Lung (tissue), 12 donors: Measurements from ENCODE around the gene VRTN. TPM values are rescaled to one million over a fixed set of nuclear protein-coding genes. Genes with fewer than 3 reads are reported as not detected.

Source experiments
- ATAC-seq: fragments of 200-7000 bp; cut with Tn5 transposase; one replicate; pipeline ENCODE4 v1.9.1; 2020; ENCODE audit warnings: moderate number of reproducible peaks; ENCODE audit not compliant: insufficient read depth, low FRiP score
- DNase-seq, 3 donors: peaks; one replicate each; pipeline ENCODE4 v3.0.0-alpha.2; 2013 to 2017
- H3K27ac ChIP-seq, 2 donors: one replicate each; pipeline ENCODE4 v1.5.1; 2013; ENCODE audit warnings: mild to moderate bottlenecking in 2 of 2, moderate library complexity in 2 of 2, control low read depth in 1 of 2, inconsistent platforms in 1 of 2, low read depth in 1 of 2, low read length in 1 of 2
- H3K27me3 ChIP-seq, 3 donors: one replicate each; pipeline ENCODE4 v1.5.1; 2013; ENCODE audit warnings: low read length in 2 of 3; ENCODE audit not compliant: control insufficient read depth in 3 of 3, insufficient read depth in 3 of 3
- H3K36me3 ChIP-seq, 4 donors: one replicate each; pipeline ENCODE4 v1.5.1; 2013; ENCODE audit warnings: low read length in 4 of 4, mild to moderate bottlenecking in 1 of 4, moderate library complexity in 1 of 4; ENCODE audit not compliant: control insufficient read depth in 4 of 4, insufficient read depth in 4 of 4
- H3K4me1 ChIP-seq, 5 donors: one replicate each; pipeline ENCODE4 v1.5.1; 2013; ENCODE audit warnings: low read length in 5 of 5, mild to moderate bottlenecking in 2 of 5, moderate library complexity in 1 of 5; ENCODE audit not compliant: control insufficient read depth in 5 of 5, insufficient read depth in 5 of 5
- H3K4me3 ChIP-seq: one replicate; pipeline ENCODE4 v1.5.1; 2013; ENCODE audit warnings: mild to moderate bottlenecking, control low read depth, moderate library complexity
- H3K9ac ChIP-seq, 2 donors: one replicate each; pipeline ENCODE4 v1.5.1; 2013; ENCODE audit warnings: low read length in 2 of 2, control low read depth in 1 of 2; ENCODE audit not compliant: insufficient read depth in 1 of 2
- H3K9me3 ChIP-seq, 4 donors: one replicate each; pipeline ENCODE4 v1.5.1; 2013; ENCODE audit warnings: low read length in 3 of 4, mild to moderate bottlenecking in 1 of 4, moderate library complexity in 1 of 4; ENCODE audit not compliant: control insufficient read depth in 4 of 4, insufficient read depth in 3 of 4
- CTCF ChIP-seq: IDR thresholded peaks from 2 replicates; pipeline ENCODE4 v1.5.1; 2012; ENCODE audit warnings: mild to moderate bottlenecking; ENCODE audit errors: control extremely low read depth, extremely low read depth
- WGBS, 2 donors: extraction: QIAGEN DNeasy Blood & Tissue Kit; methylation state at CpG; one replicate each; pipeline ENCODE4 v1.1.7; 2013; 5-methylcytosine and 5-hydroxymethylcytosine counted together
- polyA plus RNA-seq, 2 donors: library from polyadenylated mRNA; stranded (reverse); fragments of 200-250 nt; gene quantifications; one replicate each; pipeline ENCODE4 v1.2.1, GENCODE V29; 2013
- total RNA-seq, 2 donors: library from RNA; depleted of rRNA in 1 of 2; stranded (reverse); fragments of >200 nt in 1 of 2; gene quantifications; one replicate each; pipeline ENCODE4 v1.2.1, GENCODE V29; 2014 to 2021
- donor health status: control.
- donor health status: control.
- donor health status: Bipolar disorder and iron deficiency.
- donor health status: healthy.
- donor health status: DM: yes; HTN: yes; CAD: no.

The VRTN gene
- total and polyA plus RNA-seq, 4 donors: 0.06 TPM; not detected in 3

- Histone ChIP-seq H3K27ac (no peak overlapping the region), H3K4me3 (no peak overlapping the region), H3K36me3 (no peaks in the 10 kb centered on the region), H3K9ac (no peak overlapping the region), H3K9me3 (no peaks in the 10 kb centered on the region), H3K4me1 (peaks cover 0 to 14% (median 9%) of the 10 kb centered on the region in 5 donors), H3K27me3 (peaks cover 0 to 11% (median 7%) of the 10 kb centered on the region in 3 donors)
- WGBS, 2 donors: 59 to 63% methylated on average over 13 of the region's 13 CpGs
- peak in 1 of 3 donors; percentile 6 for DNase-seq
- no peak for ATAC-seq
- no peak for TF ChIP-seq CTCF
These were observed 51.9 kb downstream of the VRTN start for GRCh38 chr14:74400031-74400685.

- ATAC-seq: no peak
- TF ChIP-seq CTCF: no peak
- 45 to 56% methylated on average over 8 of the region's 8 CpGs for WGBS, 2 donors
- Histone ChIP-seq H3K4me3 (no peak overlapping the region), H3K4me1 (peaks cover 0 to 14% (median 9%) of the 10 kb centered on the region in 5 donors), H3K27me3 (peaks cover 0 to 9% (median 7%) of the 10 kb centered on the region in 3 donors), H3K36me3 (no peaks in the 10 kb centered on the region), H3K9ac (no peak overlapping the region), H3K9me3 (no peaks in the 10 kb centered on the region), H3K27ac (no peak overlapping the region)
- DNase-seq: no peak
These were observed 52.7 kb downstream of the VRTN start for GRCh38 chr14:74400919-74401503.

- TF ChIP-seq CTCF: no peak
- no peak overlapping the region for H3K27ac ChIP-seq
- peaks cover 0 to 14% (median 9%) of the 10 kb centered on the region in 5 donors for H3K4me1 ChIP-seq
- no peak overlapping the region for H3K4me3 ChIP-seq
- DNase-seq (peak; percentile 39 to 63 (median 50)), ATAC-seq (peak; percentile 60)
- no peaks in the 10 kb centered on the region for H3K9me3 ChIP-seq
- no peak overlapping the region for H3K9ac ChIP-seq
- WGBS, 2 donors: 5 to 6% methylated on average over 12 of the region's 12 CpGs
- H3K36me3 ChIP-seq: no peaks in the 10 kb centered on the region
- peaks cover 0 to 7% (median 5%) of the 10 kb centered on the region in 3 donors for H3K27me3 ChIP-seq
These were observed 53.4 kb downstream of the VRTN start for GRCh38 chr14:74401504-74402241.
